ENCODE measurements around the gene PLTP.

The PLTP gene

GRCh38 chr20:45948261-45948733 is 36.3 kb upstream of the PLTP start:
- H3K4me3 ChIP-seq (ENCODE audit: low read depth, low read length): no peak overlapping the region
- TF ChIP-seq CTCF (IDR thresholded peaks at IDR 0.05; ENCODE audit: low read depth, low read length): no peak
- in situ Hi-C loops (cut with HindIII; ENCODE audit: low sequenced_read_pairs): no loop called here
- DNase-seq (ENCODE audit: low read depth, low spot score): no peak

GRCh38 chr20:45947110-45947866 is 35.3 kb upstream of the PLTP start:
- in situ Hi-C loops (cut with HindIII; ENCODE audit: low sequenced_read_pairs): no loop called here
- no peak for TF ChIP-seq CTCF (IDR thresholded peaks at IDR 0.05; ENCODE audit: low read depth, low read length)
- DNase-seq (ENCODE audit: low read depth, low spot score): no peak
- no peak overlapping the region for H3K4me3 ChIP-seq (ENCODE audit: low read depth, low read length)

- no peak for TF ChIP-seq CTCF (IDR thresholded peaks at IDR 0.05; ENCODE audit: low read depth, low read length)
- H3K4me3 ChIP-seq (ENCODE audit: low read depth, low read length): no peak overlapping the region
- DNase-seq (ENCODE audit: low read depth, low spot score): no peak
- in situ Hi-C loops (cut with HindIII; ENCODE audit: low sequenced_read_pairs): no loop called here
Measured at GRCh38 chr20:45946149-45946970, 34.4 kb upstream of the PLTP start.

GRCh38 chr20:45945678-45946148 is 33.8 kb upstream of the PLTP start:
- in situ Hi-C loops (cut with HindIII; ENCODE audit: low sequenced_read_pairs): no loop called here
- no peak overlapping the region for H3K4me3 ChIP-seq (ENCODE audit: low read depth, low read length)
- no peak for TF ChIP-seq CTCF (IDR thresholded peaks at IDR 0.05; ENCODE audit: low read depth, low read length)
- DNase-seq (ENCODE audit: low read depth, low spot score): peak; percentile 64

DNA sequence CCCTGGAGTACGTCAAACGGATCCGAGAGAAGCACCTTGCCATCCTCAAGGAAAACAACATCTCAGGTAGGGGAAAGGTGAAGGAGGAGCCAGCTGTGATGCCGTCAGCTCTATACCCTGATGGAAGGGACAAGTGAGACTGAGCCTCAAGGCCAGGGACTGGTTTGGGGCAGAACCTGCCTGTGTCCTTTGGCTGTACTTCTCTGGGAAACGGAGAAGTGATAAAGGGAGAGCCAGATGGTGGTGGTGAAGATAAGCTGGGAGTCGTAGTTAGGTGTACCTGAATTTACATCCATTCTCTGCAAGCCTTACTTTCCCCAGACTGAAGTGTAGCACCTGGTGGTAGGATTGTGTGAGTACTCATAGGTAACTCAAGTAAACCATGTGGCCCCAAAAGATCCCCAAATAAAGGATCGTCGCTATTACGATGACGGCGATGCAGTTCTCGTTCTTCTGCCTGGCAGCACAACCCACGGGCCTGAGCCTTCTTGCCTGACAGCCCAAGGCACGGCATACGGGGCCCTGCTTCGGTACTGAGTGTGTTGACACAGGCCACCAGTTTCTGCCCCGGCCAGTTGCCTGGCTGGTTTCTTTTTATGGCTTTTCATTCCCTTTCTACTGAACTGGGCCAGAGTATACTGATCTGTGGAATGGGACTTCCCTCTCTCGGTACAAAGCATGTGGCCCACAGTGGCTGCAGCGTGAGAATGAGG is 33.2 kb upstream of the PLTP start:
- in situ Hi-C loops (cut with HindIII; ENCODE audit: low sequenced_read_pairs): no loop called here
- DNase-seq (ENCODE audit: low read depth, low spot score): no peak
- TF ChIP-seq CTCF (IDR thresholded peaks at IDR 0.05; ENCODE audit: low read depth, low read length): no peak
- H3K4me3 ChIP-seq (ENCODE audit: low read depth, low read length): no peak overlapping the region
